Right ventricle myocardium inferior (tissue), 1 donor: ENCODE measurements around the gene PCK2. TPM values are rescaled to one million over a fixed set of nuclear protein-coding genes. Genes with fewer than 3 reads are reported as not detected.
"Not testable (repeated sequence)": the region's sequence is repeated elsewhere in the genome, so short reads cannot be mapped to it uniquely, and the experiment has no call there.

ENCODE experiments used
- ATAC-seq: fragments of 200-7000 bp; cut with Tn5 transposase; one replicate; pipeline ENCODE4 v1.9.1; 2020; ENCODE audit warnings: mild to moderate bottlenecking, moderate library complexity
- DNase-seq: peaks from one replicate; pipeline ENCODE4 v3.0.0; 2021; ENCODE audit errors: missing footprints
- intact Hi-C: fragments of 100-400 bp; cut with DNase I; formaldehyde crosslinking; loops from one replicate; pipeline ENCODE4 v1.11.0; 2022
- total RNA-seq: library from RNA; stranded (reverse); fragmentation: NEBNext Ultra II Directional; extraction: Animal tissue kit (Norgen Biotek cat#: 25700); gene quantifications from one replicate; pipeline ENCODE4 v1.2.1, GENCODE V29; 2021
- donor health status: DM: no; HTN: yes; CAD: no; lungs with severe emphysema.

Gene PCK2
- total RNA-seq, 1 donor from 2014 or later: 4.3 TPM

DNA sequence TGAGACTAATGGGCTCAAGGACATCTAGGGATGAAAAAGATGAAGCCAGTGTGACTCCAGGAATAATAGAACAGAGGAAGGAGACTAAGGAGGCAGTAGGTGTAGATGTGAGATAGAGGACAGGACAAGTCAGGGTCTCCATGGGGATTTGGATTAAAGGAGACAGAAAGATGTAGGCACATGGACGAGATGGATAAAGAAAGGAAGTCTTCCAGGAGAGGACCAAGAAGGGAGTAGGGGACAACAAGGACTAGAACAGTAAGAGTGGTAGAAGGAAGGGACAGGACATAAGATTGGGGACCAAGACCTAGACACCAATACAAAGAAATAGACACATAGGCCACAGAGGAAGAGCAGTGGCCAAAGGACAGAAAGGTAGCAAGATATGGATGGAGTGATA, 7.1 kb upstream of the PCK2 start:
- no peak for ATAC-seq
- DNase-seq: no peak
- intact Hi-C loops: no loop called here

DNA sequence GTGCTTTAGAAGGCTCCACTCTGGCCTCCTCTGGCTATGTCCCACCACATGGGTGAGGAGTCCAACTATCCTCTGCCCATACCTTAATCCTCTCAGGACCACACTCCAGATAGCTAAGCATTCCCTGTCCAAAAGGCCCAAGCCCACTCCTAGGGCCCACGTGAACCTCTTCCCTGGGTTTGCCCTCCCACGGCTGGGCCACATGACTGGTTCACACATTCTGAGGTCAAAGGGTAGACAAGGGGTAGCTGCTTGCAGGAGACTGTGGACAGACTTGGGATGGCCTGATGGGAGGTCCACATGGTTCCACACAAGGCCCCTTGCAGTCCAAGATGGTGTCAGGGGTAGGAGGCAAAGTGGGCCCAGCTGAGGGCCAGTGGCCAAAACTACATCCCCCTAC, 6.0 kb upstream of the PCK2 start:
- intact Hi-C loops: no loop called here

DNA sequence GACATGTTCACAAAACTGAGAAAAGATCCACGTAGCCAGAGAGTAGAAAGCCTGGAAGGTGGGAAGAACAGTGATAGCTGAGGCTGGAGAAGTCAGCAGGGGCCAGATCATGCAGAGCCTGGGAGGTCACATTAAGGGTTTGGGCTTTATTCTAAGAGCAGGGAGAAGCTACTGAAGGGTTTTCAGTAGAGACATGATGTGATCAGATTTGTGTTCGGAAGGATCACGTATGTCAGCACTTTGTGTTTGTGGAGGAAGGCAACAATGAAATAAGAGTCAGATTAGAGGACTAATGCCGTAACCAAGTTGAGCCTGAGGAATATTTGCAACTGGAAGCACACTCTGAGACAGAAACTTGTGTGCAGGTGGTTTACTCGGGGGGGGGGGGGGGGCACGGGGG, 4.2 kb upstream of the PCK2 start:
- ATAC-seq (no peak), DNase-seq (no peak)
- intact Hi-C loops: loop anchor here (1.0 to 2.0 kb wide), 2 partner anchors 31 to 76 kb away; no protein-coding TSS in a partner anchor

More for the DNA sequence above, 6.0 kb upstream of the PCK2 start:
- DNase-seq (no peak), ATAC-seq (no peak)

DNA sequence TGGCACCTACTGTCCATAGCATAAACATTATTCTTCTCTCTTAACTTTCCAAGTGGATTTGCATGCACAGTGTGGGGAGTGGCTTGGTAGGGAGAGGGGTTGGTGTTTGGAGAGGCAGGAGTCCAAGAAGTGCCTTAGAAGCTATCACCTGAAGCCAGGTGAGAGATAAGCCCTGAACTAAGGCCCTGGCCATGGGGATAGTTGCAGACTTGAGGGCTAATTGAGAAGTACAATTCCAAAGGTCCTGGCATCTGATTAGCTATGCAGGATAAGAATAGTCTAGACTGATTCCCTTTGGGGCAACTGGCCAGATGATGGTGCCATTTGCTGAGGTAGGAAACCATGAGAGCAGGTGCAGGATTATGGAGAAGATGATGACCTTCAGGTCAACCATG, 2.0 kb upstream of the PCK2 start:
- intact Hi-C loops: loop anchor here (2.0 kb wide), 1 partner anchor 17 kb away; no protein-coding TSS in a partner anchor
- DNase-seq (no peak), ATAC-seq (no peak)

DNA sequence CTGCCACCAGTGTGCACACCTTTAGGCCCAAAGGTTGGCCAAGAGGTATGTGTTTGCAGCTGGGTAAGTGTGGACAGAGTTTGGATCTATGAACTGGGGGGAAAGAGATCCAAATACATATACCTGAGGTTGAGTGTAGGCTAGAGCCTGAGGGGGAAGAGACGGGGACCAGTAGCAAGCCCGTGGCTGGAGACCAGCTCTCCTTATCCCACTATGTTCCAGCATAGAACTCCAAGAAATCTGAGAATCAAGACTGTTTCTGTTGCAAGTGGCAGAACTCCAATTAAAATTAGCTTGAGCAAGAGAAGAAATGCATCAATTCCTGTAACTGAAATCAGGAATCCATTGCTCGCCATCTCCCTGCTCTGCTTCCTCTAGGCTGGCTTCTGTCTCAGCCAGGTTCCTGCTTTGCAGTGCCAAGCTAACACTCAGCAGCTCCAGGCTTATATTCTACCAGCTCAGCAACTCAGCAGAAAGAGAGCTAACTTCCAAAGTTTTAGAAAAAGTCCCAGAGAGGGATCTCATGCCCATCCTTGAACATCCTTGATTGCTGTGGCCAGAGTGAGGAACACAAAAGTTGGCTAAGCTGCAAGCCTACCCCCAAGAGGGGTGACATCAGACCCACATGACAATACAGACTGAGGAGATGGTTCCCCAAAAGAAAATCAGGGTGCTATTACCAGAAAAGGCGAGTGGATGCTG, 1.5 kb upstream of the PCK2 start:
- intact Hi-C loops: loop anchor here (2.0 kb wide), 1 partner anchor 16 kb away; no protein-coding TSS in a partner anchor
- DNase-seq (no peak), ATAC-seq (no peak)

DNA sequence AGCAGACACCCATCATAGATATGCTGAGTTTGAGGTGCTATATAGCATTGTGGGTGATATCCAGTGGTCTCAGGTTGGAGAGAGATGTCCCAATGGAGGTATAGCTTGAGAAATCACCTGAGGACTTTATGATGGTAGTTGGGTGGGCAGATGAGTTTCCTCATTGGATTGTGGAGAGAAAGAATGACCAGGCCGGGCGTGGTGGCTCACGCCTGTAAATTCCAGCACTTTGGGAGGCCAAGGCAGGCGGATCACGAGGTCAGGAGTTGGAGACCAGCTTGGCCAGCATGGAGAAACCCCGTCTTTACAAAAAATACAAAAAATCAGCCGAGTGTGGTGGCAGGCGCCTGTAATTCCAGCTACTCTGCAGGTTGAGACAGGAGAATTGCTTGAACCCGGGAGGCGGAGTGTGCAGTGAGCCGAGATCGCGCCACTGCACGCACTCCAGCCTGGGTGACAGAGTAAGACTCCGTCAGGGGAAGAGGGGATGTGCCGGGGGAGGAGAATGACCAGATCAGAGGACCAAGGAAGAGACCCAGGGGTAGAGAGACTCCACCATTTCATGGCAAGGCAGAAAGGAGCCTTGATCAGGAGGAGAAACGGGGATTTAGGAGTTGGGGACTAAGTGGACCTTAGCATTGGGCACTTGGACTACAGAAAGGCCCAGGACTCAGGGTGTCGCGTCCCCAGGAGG, 757 bp upstream of the PCK2 start:
- no peak for DNase-seq
- ATAC-seq: no peak
- intact Hi-C loops: loop anchor here (2.0 kb wide), 1 partner anchor 15 kb away; no protein-coding TSS in a partner anchor

DNA sequence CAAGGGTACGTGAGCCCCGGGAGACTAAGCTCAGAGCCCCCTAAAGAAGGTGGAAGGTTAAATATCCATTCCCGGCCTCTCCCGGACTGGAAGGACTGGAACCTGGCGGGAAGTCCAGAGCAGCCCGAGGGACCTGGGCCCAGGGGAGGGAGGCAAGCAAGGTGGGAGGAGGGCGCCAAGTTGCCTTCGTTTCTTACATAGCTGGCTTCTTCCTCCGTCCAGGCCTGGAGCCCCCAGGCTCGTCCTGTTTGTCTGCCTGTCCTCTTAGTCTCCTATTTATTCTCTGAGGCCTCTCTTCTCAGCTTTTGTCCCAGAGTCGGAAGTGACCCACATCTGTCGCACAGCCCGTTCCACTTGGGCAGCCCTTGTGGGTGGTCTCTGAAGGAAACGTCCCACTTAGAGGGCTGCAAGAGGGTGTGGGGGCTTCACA, 745 bp downstream of the PCK2 start:
- intact Hi-C loops: no loop called here
- DNase-seq (no peak), ATAC-seq (no peak)

DNA sequence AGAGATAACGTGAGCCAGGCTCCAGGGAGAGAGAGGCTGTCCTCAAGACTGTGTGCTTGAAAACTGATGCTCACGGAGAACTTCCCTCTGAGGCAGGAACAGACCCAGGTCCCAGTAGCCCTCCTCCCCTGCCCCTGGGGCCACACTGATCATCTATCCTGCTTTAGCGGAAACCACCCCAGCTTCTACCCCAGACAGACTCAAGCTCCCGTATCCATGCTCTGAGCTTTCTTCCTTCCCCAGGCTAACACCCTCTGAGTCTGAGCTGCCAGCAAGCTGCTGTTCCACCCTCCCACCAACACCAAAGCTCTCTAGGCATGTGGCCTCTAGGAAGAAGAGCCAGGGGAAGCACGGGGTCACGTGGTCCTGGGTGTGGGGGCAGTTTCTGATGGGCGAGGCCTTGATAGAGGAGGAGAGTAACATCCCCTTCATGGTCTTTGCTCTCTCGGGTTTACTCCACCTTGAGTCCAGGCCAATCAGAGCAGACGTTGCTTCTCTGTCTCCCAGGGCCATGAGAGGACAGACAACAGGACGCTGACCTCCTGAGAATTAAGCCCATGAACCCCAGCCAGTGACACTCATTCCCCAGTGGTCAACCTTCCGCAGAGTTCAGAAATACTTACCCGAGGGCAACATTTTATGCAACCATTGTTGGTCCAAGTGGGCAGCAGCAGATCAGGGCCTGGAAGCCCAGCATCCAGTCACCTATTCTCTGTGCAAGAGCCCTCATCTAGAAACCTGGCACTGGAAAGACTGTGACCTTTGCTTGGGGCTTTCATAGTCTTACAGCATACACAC, 1.4 kb downstream of the PCK2 start:
- DNase-seq: peak; percentile 81
- intact Hi-C loops: no loop called here
- ATAC-seq: peak; percentile 13

DNA sequence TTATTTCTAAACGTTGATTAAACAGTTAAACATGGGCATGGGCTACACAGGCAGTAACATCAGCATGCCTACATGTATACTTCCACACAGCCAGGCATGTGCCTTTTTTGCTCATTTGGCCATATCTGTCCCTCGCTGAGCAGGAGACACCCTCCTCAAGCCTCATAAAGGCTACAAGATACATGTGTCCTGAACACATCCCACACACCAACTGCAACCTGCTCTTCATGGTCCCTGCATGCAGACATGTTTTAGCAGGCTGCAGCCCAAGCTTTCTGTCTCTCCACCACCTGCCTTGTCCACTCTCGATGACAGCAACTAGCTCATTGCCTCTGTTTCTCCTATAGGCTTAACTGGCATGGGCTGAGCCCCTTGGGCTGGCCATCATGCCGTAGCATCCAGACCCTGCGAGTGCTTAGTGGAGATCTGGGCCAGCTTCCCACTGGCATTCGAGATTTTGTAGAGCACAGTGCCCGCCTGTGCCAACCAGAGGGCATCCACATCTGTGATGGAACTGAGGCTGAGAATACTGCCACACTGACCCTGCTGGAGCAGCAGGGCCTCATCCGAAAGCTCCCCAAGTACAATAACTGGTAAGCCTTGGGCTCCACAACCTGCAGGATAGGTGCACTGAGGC, 2.6 kb downstream of the PCK2 start:
- DNase-seq: no peak
- intact Hi-C loops: no loop called here
- no peak for ATAC-seq

DNA sequence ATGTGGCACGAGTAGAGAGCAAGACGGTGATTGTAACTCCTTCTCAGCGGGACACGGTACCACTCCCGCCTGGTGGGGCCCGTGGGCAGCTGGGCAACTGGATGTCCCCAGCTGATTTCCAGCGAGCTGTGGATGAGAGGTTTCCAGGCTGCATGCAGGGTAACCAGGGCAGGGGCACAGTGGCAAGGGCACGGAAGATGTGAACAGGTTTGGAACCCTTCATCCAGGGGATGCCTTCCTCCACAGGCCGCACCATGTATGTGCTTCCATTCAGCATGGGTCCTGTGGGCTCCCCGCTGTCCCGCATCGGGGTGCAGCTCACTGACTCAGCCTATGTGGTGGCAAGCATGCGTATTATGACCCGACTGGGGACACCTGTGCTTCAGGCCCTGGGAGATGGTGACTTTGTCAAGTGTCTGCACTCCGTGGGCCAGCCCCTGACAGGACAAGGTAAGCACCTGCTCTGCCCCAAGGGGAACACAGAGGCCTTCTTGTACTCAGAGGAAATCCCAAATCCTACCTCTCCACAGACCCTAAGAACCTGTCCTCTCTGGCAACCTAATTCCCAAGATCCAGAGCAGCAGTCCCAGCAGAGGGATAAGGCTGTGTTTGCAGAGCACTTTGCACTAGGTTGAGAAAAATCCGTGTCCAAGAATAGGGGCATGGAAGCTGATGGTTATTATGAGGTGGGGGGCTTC, 4.3 kb downstream of the PCK2 start:
- DNase-seq (no peak), ATAC-seq (no peak)
- intact Hi-C loops: no loop called here

DNA sequence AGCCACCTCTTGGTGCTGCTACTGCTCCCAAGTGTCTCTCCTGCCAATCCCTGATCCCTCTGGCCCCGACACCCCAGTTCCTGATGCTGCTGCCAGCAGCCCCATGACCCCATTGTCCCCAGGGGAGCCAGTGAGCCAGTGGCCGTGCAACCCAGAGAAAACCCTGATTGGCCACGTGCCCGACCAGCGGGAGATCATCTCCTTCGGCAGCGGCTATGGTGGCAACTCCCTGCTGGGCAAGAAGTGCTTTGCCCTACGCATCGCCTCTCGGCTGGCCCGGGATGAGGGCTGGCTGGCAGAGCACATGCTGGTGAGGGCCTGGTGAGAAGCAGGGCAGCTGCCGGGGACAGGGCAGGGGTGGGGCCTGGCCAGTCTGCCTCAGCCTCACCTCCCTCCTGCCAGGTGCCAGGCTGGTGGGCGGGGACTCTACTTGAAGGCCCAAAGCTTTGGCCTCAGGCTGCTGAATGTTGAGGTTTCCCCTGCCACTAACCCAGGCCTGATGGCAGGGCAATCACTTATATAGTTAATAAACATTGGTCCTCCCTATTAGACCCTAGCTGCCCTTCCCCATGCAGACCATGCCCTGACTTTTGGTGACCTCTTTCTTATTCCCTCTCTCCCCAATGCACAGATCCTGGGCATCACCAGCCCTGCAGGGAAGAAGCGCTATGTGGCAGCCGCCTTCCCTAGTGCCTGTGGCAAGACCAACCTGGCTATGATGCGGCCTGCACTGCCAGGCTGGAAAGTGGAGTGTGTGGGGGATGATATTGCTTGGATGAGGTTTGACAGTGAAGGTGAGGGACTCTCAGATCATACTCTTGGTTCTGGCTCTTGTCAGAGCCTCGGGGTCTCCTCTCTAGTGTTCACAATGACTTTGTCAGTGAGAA, 5.1 kb downstream of the PCK2 start:
- intact Hi-C loops: no loop called here
- DNase-seq (no peak), ATAC-seq (no peak)

DNA sequence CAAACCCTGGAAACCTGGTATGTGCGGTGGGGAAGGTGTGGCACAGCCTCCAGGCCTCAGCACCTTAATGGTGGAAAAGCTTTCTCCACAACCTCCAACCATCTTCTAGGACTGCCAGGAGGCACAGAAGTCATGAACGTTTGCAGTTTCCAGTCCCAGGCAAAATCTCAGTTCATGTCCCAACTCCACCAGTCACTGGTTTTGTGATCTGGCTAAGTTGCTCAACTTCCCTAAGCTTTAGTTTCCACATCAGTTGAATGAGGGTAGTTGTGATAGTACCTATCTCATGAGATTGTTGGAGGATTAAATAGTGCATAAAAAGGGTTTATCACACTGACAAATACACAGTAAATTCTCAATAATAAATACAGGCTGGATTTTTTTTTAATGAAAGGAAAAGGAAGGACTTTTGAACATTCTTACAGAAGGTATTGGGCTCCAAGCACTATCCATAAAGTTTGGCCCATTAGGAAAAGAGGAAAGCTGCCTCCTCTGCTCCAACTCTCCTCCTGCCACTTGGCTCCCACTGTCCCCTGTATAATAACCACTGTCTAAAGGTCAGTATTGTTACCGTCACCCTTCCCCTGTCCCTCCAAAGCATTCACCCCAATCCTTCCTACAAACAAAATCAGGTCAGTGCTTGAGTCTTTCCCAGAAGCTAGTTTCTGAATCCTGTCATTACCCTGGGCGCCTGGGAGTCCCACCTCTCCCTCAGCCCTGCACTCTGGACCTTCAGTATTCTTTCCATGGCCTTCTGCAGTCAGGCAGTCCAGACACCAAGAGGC, 6.3 kb downstream of the PCK2 start:
- no peak for ATAC-seq
- intact Hi-C loops: no loop called here
- DNase-seq: no peak

DNA sequence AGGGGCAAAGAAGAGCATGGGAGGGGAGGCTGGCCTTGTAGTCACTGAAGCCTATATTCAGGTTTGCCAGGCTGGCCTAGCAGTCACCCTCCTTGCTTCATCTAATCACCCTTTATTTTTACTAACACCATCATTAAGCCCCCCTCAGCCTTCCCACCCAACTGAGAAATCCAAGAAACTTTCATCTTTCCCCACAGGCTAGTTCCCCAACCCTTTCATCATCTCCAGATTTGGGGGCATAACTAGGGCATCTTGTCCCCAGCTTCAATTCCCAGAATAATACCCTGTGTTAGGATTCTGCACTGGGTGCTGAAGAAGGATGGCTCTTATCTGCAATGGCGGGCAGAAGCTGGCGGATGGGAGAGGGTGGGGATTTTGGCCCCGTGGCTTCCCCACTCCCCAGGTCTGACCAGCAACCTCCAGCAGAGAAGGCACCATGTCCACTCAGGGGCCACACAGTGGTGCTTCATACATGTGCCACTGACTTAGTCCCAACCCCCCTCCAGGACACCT, 6.9 kb downstream of the PCK2 start:
- DNase-seq (no peak), ATAC-seq (no peak)
- intact Hi-C loops: no loop called here

DNA sequence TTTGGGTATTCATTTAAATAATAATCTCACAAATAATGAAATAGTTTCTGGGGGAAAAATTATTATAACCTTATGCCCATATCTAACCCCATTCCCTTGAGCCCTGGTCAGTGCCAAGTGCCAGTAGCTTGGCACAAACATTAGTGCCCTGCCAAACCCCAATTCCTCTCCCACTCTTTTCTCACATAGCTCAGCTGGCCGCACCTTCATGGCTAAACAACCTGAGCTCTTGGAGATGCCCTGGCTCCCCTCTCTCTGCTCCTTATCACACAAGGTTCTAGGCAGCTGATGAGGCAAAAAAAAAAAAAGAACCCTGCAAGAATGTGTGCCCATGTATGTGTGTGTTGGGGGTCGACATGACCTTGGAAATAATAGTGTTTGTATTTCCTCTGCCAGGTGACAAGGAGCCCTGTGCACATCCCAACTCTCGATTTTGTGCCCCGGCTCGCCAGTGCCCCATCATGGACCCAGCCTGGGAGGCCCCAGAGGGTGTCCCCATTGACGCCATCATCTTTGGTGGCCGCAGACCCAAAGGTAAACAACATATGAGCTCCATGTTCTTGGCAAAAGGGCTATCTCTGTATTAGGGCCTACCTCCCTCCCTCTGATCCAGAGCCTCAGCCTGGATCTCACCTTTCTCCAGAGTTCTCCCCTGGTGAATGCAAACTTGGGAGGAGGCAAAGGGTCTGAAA, 8.4 kb downstream of the PCK2 start:
- no peak for ATAC-seq
- intact Hi-C loops: no loop called here
- DNase-seq: no peak

DNA sequence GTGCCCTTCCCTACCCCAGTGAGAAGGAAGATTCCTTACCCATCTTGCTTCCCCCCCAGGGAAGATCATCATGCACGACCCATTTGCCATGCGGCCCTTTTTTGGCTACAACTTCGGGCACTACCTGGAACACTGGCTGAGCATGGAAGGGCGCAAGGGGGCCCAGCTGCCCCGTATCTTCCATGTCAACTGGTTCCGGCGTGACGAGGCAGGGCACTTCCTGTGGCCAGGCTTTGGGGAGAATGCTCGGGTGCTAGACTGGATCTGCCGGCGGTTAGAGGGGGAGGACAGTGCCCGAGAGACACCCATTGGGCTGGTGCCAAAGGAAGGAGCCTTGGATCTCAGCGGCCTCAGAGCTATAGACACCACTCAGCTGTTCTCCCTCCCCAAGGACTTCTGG, 9.3 kb downstream of the PCK2 start:
- ATAC-seq (no peak), DNase-seq (no peak)
- intact Hi-C loops: no loop called here

DNA sequence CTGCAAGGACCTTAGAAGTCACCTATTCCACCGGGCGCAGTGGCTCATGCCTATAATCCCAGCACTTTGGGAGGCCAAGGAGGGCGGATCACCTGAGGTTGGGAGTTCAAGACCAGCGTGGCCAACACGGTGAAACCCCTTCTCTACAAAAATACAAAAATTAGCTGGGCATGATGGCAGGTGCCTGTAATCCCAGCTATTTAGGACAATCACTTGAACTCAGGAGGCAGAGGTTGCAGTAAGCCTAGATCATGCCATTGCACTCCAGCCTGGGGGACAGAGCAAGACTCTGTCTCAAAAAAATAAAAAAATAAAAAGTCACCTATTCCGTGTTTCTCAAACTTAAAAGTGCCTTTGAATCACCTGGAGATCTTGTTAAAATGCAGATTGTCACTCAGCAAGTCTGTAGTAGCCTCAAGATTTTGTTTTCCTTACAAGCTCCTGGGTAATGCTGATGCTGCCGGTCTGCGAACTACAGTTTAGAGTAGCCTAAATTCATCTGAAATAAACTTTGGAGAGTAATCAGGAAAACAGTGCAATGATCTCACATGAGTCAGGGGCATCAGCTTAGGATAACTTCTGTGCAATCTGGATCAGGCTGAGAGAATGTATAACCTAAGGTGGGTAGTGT, 11.6 kb downstream of the PCK2 start:
- not testable (repeated sequence) for ATAC-seq, DNase-seq
- intact Hi-C loops: loop anchor here (5.0 kb wide), 1 partner anchor 48 kb away; no protein-coding TSS in a partner anchor
